SK-MEL-5 (cell line): ENCODE results near the gene UBXN6. TPM values are rescaled to one million over a fixed set of nuclear protein-coding genes. Genes with fewer than 3 reads are reported as not detected.

ENCODE experiments used
- DNase-seq: peaks from one replicate; pipeline ENCODE4 v3.0.0-alpha.2; 2016; ENCODE audit warnings: low read depth, low spot score
- in situ Hi-C: cut with HindIII; loops from 2 replicates; pipeline ENCODE4 v1.10.0; 2016; ENCODE audit warnings: low sequenced_read_pairs, high pct_unique_total_duplicates, low pct_unique_long_range_greater_than_20kb
- total RNA-seq: library from RNA; depleted of rRNA; stranded (reverse); fragments of >200 nt; shearing (Covaris generic); gene quantifications from 2 replicates; pipeline ENCODE4 v1.2.3, GENCODE V29; 2014

UBXN6 gene
- total RNA-seq, 1 experiment from 2014 or later: 57.7 TPM

- no peak for DNase-seq
- in situ Hi-C loops: no loop called here
Measured at GRCh38 chr19:4472174-4472974, 14.8 kb upstream of the UBXN6 start, which contains the start of gene HDGFL2. TSS of gene HDGFL2 (plus strand) at chr19:4472297. CDS start at chr19:4472351, 54 bp downstream.

- in situ Hi-C loops: no loop called here
Measured at GRCh38 chr19:4471403-4472173, 14.0 kb upstream of the UBXN6 start.

GRCh38 chr19:4467835-4468234 lies 10.2 kb upstream of the UBXN6 start:
- in situ Hi-C loops: no loop called here
- DNase-seq: no peak

More at GRCh38 chr19:4471403-4472173, 14.0 kb upstream of the UBXN6 start:
- DNase-seq: peak; percentile 100

- in situ Hi-C loops: no loop called here
- no peak for DNase-seq
Measured at GRCh38 chr19:4464815-4465581, 7.4 kb upstream of the UBXN6 start.

- peak; percentile 44 for DNase-seq
- in situ Hi-C loops: no loop called here
Measured at GRCh38 chr19:4456843-4457653, 546 bp downstream of the UBXN6 start.

GRCh38 chr19:4456476-4456842 lies 1.1 kb downstream of the UBXN6 start:
- in situ Hi-C loops: no loop called here
- no peak for DNase-seq

GRCh38 chr19:4455719-4456475 lies 1.7 kb downstream of the UBXN6 start:
- in situ Hi-C loops: no loop called here
- DNase-seq: peak; percentile 40

GRCh38 chr19:4454747-4455718 lies 2.6 kb downstream of the UBXN6 start:
- DNase-seq: no peak
- in situ Hi-C loops: no loop called here

- DNase-seq: no peak
- in situ Hi-C loops: no loop called here
Measured at GRCh38 chr19:4453232-4454179, 4.1 kb downstream of the UBXN6 start.

- no peak for DNase-seq
- in situ Hi-C loops: no loop called here
Measured at GRCh38 chr19:4452230-4452990, 5.2 kb downstream of the UBXN6 start.

- DNase-seq: no peak
- in situ Hi-C loops: no loop called here
Measured at GRCh38 chr19:4449639-4450028, 8.0 kb downstream of the UBXN6 start.

- in situ Hi-C loops: no loop called here
- DNase-seq: no peak
Measured at GRCh38 chr19:4449022-4449638, 8.5 kb downstream of the UBXN6 start.

GRCh38 chr19:4448147-4448985 lies 9.2 kb downstream of the UBXN6 start:
- in situ Hi-C loops: no loop called here
- no peak for DNase-seq
